T-helper 17 cell (primary cell): Measurements from ENCODE around the gene LRRC59. TPM values are rescaled to one million over a fixed set of nuclear protein-coding genes. Genes with fewer than 3 reads are reported as not detected.

Experiments
- ATAC-seq: fragments of 150-1000 bp; cut with Tn5 transposase; 2 replicates; pipeline ENCODE4 v1.10.0; 2021; ENCODE audit warnings: mild to moderate bottlenecking, moderate library complexity
- DNase-seq, 3 donors: peaks; one replicate each; pipeline versions ENCODE4 v3.0.0 to v3.0.0-alpha.2; 2020 to 2021
- H3K9me3 ChIP-seq: one replicate; pipeline ENCODE4 v1.7.0; 2013; ENCODE audit warnings: low read length, mild to moderate bottlenecking; ENCODE audit not compliant: control insufficient read depth, poor library complexity, severe bottlenecking
- H3K27ac Mint-ChIP-seq: one replicate; pipeline ENCODE4 v1.8.0; 2022; ENCODE audit warnings: mild to moderate bottlenecking, moderate library complexity, mixed read lengths
- H3K27me3 Mint-ChIP-seq: one replicate; pipeline ENCODE4 v1.8.0; 2022; ENCODE audit warnings: mixed read lengths
- H3K36me3 Mint-ChIP-seq: one replicate; pipeline ENCODE4 v1.8.0; 2022; ENCODE audit warnings: low read depth, mixed read lengths
- H3K4me1 Mint-ChIP-seq: one replicate; pipeline ENCODE4 v1.8.0; 2022; ENCODE audit warnings: mild to moderate bottlenecking, mixed read lengths
- H3K4me3 Mint-ChIP-seq: one replicate; pipeline ENCODE4 v1.8.0; 2022; ENCODE audit warnings: mild to moderate bottlenecking, moderate library complexity, mixed read lengths
- total RNA-seq, 4 donors: library from RNA in 2 of 4; stranded (reverse) in 2 of 4; gene quantifications; one replicate each; pipeline ENCODE4 v1.2.3 and lab custom pipeline; 2022 to 2026

The LRRC59 gene
- total RNA-seq, 2 donors from 2014 or later = 45.2 to 51.9 TPM

DNA sequence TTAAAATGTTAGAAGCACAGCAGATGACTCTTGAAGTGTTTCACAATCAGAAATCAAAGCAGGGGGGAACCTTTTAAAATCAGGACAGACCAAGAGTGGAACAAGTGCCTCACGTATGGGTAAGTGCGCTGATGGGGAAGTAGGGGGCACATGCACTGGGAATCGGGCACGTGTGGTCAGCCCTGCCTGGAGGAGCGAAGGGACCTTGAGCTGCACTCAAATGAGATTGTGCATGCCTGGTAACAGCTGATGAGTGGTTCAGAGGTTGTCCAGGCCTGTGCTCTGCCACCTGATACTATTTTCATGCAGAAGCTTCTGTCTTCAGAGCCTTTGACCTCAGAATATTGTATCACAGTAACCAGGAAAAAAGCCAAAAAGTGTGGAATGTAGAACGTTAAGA lies 65.1 kb downstream of the LRRC59 start:
- Mint-ChIP-seq H3K36me3 (peaks cover 2% of the 10 kb centered on the region), H3K27me3 (peaks cover 37% of the 10 kb centered on the region), H3K4me3 (no peak overlapping the region), H3K4me1 (peaks cover 5% of the 10 kb centered on the region), H3K27ac (no peak overlapping the region)
- no peaks in the 10 kb centered on the region for H3K9me3 ChIP-seq
- DNase-seq = no peak
- ATAC-seq = no peak

Other genes with a start within 250 kb of the LRRC59 start
- 100 to 1,000 TPM in 1 of 2 donors, 10 to 100 TPM in 1; 82.9 to 111 TPM for gene PPP1R9B, start 246.8 kb downstream of the LRRC59 start, total RNA-seq
- gene SGCA, start 231.5 kb downstream of the LRRC59 start, total RNA-seq = not detected
- 10 to 100 TPM; 15.4 to 16.6 TPM for gene COL1A1, start 195.9 kb downstream of the LRRC59 start, total RNA-seq
- gene TMEM92, start 123.1 kb downstream of the LRRC59 start, total RNA-seq = not detected
- gene XYLT2, start 51.4 kb downstream of the LRRC59 start, total RNA-seq = 10 to 100 TPM; 19.2 to 20.4 TPM
- 10 to 100 TPM; 29.4 to 37.0 TPM for gene MRPL27, start 24.3 kb downstream of the LRRC59 start, total RNA-seq
- 1 to 10 TPM in 1 of 2 donors, under 1 TPM in 1; 0.55 to 1.3 TPM for gene EME1, start 24.3 kb downstream of the LRRC59 start, total RNA-seq
- 10 to 100 TPM; 16.4 to 21.8 TPM for gene ACSF2, start 28.7 kb upstream of the LRRC59 start, total RNA-seq
- gene CHAD, start 71.4 kb upstream of the LRRC59 start, total RNA-seq = not detected
- gene RSAD1, start 81.3 kb upstream of the LRRC59 start, total RNA-seq = 10 to 100 TPM; 49.2 to 59.6 TPM
- gene MYCBPAP, start 110.9 kb upstream of the LRRC59 start, total RNA-seq = 1 to 10 TPM; 1.2 to 1.3 TPM
- gene EPN3, start 135.2 kb upstream of the LRRC59 start, total RNA-seq = not detected
- gene SPATA20, start 149.7 kb upstream of the LRRC59 start, total RNA-seq = 10 to 100 TPM; 11.3 to 16.4 TPM
- gene CACNA1G, start 163.2 kb upstream of the LRRC59 start, total RNA-seq = under 1 TPM; 0.05 to 0.18 TPM
- gene ABCC3, start 237.4 kb upstream of the LRRC59 start, total RNA-seq = 10 to 100 TPM in 1 of 2 donors, 1 to 10 TPM in 1; 3.3 to 58.0 TPM